WERI-Rb-1 (cell line): ENCODE measurements around the gene COPS6.

ENCODE experiments used
- DNase-seq: peaks from one replicate; pipeline ENCODE4 v3.0.0-alpha.2; 2020
- H3K27ac ChIP-seq: fragments of 250-450 bp; sonication (Bioruptor Pico); 2 replicates; pipeline ENCODE4 v1.5.1; 2020; ENCODE audit warnings: mild to moderate bottlenecking, moderate library complexity
- H3K27me3 ChIP-seq: fragments of 250-450 bp; sonication (Bioruptor Pico); 2 replicates; pipeline ENCODE4 v1.5.1; 2021; ENCODE audit warnings: mild to moderate bottlenecking, low read depth, moderate library complexity; ENCODE audit not compliant: insufficient read depth, severe bottlenecking
- H3K36me3 ChIP-seq: fragments of 250-450 bp; sonication (Bioruptor Pico); 2 replicates; pipeline ENCODE4 v1.5.1; 2020; ENCODE audit warnings: mild to moderate bottlenecking, moderate library complexity
- H3K4me3 ChIP-seq: 2 replicates; pipeline ENCODE4 v1.5.1; 2011; ENCODE audit warnings: low read depth, mild to moderate bottlenecking, control low read depth, low read length
- H3K9me3 ChIP-seq: fragments of 250-450 bp; sonication (Bioruptor Pico); 2 replicates; pipeline ENCODE4 v1.5.1; 2021; ENCODE audit warnings: mild to moderate bottlenecking, moderate library complexity; ENCODE audit not compliant: severe bottlenecking
- CTCF ChIP-seq: IDR thresholded peaks from 2 replicates; pipeline ENCODE4 v1.5.1; 2011; ENCODE audit warnings: low read depth, mild to moderate bottlenecking, control low read depth, inconsistent platforms, low read length

The COPS6 gene

GRCh38 chr7:100081535-100082102 lies 7.2 kb upstream of the COPS6 start, which contains the start of gene ZNF3:
Gene ZNF3 (minus strand): TSS chr7:100081723. CDS start chr7:100077357, 4,366 bp downstream.
- Histone ChIP-seq H3K27me3 (no peaks in the 10 kb centered on the region), H3K4me3 (peak within 1 kb of the TSS; percentile 99), H3K36me3 (peaks cover 40% of the 10 kb centered on the region), H3K9me3 (no peaks in the 10 kb centered on the region), H3K27ac (peak within 1 kb of the TSS; percentile 93)
- peak; percentile 99 for DNase-seq
- TF ChIP-seq CTCF, result peak; percentile 88

- TF ChIP-seq CTCF, result no peak
- H3K9me3 ChIP-seq, result no peaks in the 10 kb centered on the region
- no peak overlapping the region for H3K27ac ChIP-seq
- H3K27me3 ChIP-seq, result no peaks in the 10 kb centered on the region
- peaks cover 26% of the 10 kb centered on the region for H3K36me3 ChIP-seq
- no peak for DNase-seq
- no peak overlapping the region for H3K4me3 ChIP-seq
Measured at GRCh38 chr7:100082978-100083377, 5.8 kb upstream of the COPS6 start.

- H3K27ac ChIP-seq, result no peak overlapping the region
- no peaks in the 10 kb centered on the region for H3K9me3 ChIP-seq
- H3K36me3 ChIP-seq, result peaks cover 19% of the 10 kb centered on the region
- H3K27me3 ChIP-seq, result no peaks in the 10 kb centered on the region
- no peak overlapping the region for H3K4me3 ChIP-seq
- no peak for TF ChIP-seq CTCF
- DNase-seq, result no peak
Measured at GRCh38 chr7:100085515-100085914, 3.3 kb upstream of the COPS6 start.

GRCh38 chr7:100087055-100087750 lies 1.6 kb upstream of the COPS6 start:
- peaks cover 32% of the 10 kb centered on the region for H3K36me3 ChIP-seq
- H3K4me3 ChIP-seq, result no peak overlapping the region
- no peaks in the 10 kb centered on the region for H3K9me3 ChIP-seq
- TF ChIP-seq CTCF, result no peak
- H3K27me3 ChIP-seq, result no peaks in the 10 kb centered on the region
- H3K27ac ChIP-seq, result no peak overlapping the region
- no peak for DNase-seq

- Histone ChIP-seq H3K4me3 (peak overlapping the region; percentile 93), H3K27ac (peak overlapping the region; percentile 95), H3K36me3 (peaks cover 41% of the 10 kb centered on the region), H3K9me3 (no peaks in the 10 kb centered on the region), H3K27me3 (no peaks in the 10 kb centered on the region)
- no peak for DNase-seq
- no peak for TF ChIP-seq CTCF
Measured at GRCh38 chr7:100088095-100088620, 611 bp upstream of the COPS6 start.
